Stimulated activated CD8-positive, alpha-beta memory T cell treated with anti-CD3 and anti-CD28 coated beads, Interleukin-7, amount 100 ng/mL, for 1 hour (primary cell): ENCODE data around the gene LYPD6B.
A peak's percentile ranks its signal among the peaks of the same experiment; 100 is the strongest.

Experiments used
- DNase-seq, 2 donors: peaks; one replicate each; pipeline ENCODE4 v3.0.0-alpha.2; 2020; ENCODE audit warnings: low read depth in 2 of 2

Gene LYPD6B

DNA sequence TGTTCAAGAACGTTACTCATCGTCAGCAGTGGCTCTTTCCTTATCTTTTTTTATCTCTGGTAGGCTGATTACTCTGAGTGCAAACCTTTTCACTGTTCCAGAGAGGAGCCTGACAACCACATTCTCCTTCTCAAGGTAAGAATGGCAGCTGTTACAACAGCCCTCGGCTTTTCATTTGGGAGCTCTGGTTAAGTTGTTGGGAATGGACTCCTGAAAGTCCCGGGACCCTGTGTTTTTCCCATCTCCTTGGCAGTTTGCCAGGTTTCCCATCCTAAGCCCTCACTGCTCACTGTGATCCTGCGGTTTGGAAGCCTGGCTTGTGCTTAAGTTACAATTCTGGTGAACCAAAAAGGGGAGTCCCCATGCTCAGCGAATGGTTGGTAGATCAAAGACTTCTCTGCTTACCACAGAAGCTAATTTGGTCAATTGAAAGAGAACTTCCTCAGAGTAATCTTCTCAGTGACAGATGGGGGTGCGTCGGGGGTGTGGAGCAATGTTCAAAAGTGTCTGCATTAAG, 122.3 kb downstream of the LYPD6B start:
- DNase-seq, result no peak

DNA sequence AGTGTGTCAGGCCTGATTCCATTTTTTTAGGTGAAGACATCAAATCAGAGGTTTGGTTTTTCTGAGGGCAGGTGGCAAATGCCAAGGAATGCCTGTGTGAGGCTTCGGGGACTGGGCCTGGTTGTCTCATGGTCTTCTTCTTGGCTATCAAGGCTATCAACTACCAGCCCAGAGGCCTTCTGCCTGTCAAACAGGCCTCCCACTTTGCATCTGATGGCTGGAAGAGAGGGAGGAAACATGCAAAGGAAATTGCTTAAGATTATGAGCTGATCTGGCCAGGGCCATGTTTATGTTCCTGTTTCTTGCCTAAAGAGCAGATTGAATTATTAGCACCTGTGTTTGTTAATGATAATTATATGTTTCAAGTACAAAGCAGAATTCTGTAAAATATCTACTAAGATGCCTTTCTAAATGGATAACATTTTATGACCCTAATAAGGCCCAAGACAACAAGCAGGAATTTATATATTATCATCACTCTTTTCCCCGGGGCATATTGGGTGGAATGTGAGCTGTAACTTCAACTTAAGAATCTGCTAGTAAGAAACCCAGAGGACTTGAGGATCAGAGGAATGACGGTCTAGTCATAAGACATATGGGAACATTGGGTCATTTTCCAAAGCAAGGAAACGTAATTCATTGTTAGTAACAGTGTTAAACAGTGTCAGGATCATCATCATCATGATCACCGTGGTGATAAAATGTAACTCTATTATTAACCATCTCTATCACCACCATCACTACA, 123.2 kb downstream of the LYPD6B start:
- DNase-seq, result no peak

DNA sequence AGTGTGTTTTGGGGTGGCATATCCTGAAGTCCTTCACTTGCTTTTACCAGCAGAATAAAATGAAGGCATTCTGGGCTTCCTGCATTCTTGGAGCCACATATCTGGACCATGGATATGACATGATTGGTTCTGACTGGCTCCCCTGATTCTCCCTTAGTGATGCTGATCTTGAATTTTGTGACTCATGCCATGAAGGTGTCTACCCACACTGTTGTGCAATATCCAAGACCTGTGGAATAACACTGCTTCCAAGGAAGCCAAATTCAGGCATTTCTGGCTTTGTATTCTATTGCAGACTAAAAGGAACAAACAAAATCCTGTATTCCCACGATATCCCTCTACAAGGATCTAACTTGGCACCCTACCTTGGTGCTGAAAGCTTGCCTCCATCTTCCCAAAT, 125.8 kb downstream of the LYPD6B start:
- DNase-seq, result no peak

DNA sequence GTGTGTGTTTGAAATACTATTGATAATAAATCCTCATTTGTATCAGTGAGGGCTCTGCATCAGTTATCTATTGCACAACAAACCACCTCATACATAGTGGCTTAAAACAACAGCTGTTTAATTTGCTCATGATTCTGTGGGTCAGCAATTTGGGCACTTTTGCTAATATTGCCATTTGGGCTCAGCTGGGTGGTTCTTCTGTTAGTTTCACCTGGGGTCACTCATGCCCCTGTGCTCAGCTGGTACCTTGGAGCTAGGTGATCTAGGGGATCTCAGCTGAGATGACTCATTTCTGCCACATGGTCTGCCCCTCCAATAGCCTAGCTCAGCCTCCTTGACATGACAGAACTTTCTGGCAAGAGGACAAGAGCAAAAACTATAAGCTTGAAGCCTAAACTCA, 126.3 kb downstream of the LYPD6B start:
- no peak for DNase-seq

DNA sequence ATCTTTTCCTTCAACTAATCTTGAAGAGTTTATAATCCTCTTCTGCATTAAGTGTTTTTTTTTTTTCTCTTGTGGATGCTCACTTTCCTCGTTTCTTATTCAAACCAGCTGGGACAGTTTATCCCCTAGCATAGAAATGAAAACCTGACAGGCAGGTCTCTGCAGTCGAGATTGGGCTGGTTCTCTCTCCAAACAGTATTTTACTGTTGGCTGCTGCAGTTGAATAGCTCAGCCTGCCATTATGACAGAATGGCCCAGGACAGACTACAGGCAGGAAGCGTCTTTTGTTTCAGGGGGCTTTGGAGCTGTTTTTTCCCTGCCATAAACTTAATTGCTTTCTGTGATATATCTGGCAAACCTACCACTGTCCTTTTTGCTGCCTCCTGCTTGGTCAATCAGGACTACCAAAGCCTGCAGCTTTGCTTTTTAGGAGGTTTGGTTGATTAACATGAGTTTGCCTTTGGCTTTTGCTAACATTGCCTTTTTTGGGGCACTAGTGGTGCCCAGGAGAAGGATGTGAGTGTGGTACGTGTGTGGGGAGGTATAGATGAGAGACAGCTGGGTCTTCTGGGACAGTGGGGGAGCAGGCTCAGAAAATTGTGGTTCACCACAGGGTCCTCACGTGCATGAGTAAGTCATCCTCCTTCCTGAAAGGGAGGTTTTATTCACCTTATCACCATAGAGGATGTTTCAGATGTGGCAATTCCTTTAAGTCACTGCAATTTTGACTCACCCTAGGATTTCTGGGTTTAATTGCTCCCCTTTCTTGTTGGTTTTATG, 128.7 kb downstream of the LYPD6B start:
- peak in 1 of 2 donors; percentile 6 for DNase-seq

DNA sequence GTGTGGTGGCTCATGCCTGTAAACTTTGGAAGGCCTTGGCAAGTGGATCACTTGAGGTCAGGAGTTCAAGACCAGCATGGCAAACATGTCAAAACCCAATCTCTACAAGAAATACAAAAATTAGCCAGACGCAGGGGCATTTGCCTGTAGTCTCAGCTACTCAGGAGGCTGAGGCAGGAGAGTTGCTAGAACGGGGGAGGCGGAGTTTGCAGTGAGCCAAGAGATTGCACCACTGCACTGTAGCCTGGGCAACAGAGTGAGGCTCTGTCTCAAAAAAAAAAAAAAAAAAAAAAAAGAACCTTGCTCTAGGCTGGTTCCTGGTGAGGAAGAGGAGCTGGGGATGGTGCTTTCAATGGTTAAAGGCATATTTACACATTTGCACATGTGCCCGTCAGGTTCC, 129.4 kb downstream of the LYPD6B start:
- no peak for DNase-seq

DNA sequence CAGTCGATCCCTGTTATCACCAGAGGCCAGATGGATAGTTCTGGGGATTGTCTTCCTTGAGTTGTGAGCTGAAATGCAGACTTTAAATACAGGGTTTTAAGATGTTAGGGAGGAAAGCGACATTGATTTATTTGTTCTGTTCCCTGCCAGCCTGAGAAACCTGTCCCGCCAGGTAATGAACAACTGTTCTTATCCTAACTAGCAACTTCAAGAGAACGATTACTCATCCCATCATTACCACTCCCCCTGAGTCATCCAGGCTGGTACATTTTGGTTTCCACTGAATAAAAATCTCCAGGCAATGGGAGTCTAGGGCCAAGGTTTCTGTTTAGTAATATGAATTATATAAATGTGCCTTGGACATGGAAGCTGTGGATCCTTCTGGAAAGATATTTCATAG, 131.2 kb downstream of the LYPD6B start:
- no peak for DNase-seq

DNA sequence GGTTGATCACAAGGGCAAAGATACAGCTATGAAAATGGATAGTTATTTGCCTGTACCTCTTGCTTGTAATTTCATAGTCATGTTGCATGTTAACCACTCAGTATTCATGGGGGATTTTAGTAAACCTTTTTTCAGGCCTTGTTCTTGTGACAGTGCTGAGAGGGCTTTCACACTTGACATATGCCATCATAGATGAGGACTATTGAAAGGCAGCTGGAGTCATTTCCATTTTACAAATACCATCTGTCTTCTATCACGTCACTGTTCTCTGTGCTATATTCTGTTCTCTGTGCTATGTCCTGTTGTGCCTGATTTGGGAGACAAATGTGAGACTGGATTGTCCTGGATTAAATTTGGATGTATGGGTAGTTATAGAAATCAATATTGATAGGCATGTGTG, 131.7 kb downstream of the LYPD6B start:
- no peak for DNase-seq

DNA sequence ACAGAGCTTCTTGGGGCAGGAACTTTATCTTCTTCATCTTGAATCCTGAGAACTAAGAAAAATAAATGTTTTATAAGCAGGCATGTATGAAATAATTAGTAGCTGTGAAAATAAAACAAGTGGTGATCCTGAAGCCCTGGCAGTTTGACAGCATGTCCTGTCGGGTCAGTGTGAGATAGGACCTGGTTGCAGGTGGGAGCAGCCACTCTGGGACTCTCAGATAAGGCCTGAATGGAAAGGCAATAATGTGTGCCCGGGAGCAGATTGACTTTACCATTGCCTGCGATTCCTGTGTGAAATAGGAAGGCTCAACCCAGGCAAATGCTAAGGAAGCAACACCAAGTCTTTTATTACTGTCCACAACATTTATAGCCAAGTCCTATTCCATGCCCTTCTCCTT, 132.4 kb downstream of the LYPD6B start:
- no peak for DNase-seq

DNA sequence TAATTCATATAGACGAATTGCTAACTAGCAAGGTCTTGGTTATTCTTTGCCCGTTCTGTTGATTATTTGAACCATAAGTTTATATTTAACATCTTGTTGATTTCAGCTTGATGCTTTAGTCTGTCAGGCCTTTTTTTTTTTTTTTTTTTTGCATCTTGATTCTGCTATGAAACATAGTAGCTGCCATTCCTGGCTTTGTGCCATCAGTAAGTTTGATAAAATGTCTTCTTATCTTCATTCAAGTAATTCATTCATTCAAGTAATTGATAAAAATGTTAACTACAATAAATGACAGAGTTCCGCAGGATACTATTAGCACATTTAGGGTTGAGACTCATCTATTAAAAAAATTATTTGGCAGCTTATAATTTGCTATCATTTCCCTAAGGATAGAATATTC, 134.7 kb downstream of the LYPD6B start:
- no peak for DNase-seq

DNA sequence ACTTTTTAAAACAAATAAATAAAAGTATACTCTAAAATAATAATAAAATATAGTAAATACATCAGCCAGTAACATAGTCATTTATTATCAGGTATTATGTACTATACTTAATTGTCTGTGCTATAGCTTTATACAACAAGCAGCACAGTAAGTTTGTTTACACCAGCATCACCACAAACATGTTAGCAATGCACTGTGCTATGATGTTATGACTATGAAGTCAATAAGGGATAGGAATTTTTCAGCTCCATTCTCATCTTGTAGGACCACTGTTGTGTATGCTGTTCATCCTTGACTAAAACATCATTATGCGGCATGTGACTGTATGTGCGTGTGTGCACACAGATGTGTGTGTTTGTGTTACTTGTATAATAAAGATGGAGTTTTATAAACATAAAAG, 137.5 kb downstream of the LYPD6B start:
- DNase-seq, result no peak

DNA sequence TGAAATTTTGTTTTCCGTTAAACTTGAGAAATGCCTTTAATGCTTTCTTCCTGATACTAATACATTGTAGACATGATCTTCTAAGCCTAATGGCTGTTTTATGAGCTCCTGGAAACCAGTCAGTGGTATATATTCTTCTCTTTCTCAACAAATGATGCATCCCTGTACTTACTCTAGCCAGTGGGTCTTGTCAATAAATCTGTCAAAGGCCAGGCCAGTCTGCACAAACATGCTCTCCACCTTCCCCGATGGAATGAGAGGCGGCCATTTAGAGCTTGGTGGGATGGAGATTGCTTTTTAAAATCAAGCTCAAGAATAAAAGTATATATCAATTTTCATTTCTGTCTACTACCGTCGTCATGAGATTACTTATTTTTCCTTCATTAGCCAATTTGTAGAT, 140.1 kb downstream of the LYPD6B start:
- no peak for DNase-seq

DNA sequence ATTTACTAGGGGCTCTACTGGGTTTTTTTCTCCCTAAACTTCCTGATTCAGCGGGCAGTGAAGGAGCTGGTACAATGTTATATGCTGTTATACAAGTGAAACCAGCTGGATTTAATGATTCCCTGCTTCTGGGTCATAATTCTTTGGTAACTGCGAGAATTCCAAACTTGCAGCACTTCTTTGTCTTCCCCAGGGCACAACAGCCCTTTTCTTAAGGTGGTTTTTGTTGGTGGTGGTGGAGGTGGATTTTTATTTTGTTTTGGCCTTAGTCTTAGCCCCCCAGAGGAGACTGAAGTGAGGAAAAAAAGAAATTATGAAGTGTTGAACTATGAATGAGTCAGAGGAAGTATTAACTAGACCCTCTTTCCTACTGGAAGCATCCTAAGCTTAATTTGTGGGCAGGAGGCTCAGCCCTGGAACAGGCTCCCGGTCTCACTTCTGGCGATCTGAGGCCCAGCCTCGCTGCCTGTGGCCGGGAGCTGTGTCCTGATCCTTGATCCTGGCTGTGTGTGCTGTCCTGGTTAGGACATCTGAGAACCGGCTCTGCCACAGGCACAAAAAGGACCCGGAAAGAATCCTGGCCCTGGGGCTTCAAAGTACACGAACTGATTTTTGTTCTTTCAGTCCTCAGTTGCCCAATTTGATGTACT, 141.9 kb downstream of the LYPD6B start:
- no peak for DNase-seq

DNA sequence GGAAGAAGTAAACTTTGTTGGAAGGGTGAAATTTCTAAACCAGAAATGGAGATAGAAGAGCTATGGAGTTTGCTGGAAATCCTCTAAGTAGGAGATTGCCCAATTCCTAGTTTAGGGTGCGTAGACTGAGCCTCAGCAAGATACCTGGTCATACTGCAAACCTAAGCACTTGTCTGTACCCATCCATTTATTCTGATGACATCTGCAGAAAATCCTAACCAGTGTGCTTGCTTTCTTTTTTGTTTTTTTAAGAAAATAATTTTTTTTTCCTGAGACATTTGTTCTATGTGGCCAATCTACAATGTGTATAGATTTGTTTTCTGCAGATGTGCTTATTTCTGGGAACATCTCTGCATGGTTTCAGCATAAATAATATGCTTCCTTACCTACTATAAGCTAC, 144.7 kb downstream of the LYPD6B start:
- no peak for DNase-seq

DNA sequence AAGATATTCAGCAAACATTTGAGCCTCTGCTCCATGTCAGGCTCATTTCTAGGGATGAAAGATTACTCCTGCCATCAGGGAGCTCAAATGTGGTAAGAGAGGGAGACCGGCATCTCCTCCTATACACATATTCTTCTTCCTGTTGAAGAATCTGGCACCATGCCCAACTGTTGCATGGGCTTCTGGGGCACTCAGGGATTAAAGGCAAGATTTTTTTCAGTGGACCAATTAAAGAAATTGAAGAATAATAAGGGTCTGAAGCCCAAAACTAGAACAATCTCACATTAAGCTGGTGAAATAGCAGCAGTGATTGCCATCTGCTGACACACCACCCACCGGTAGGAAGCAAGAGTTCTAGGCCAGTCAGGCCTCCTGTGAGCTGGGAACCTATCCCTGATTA, 146.5 kb downstream of the LYPD6B start:
- DNase-seq, result no peak

DNA sequence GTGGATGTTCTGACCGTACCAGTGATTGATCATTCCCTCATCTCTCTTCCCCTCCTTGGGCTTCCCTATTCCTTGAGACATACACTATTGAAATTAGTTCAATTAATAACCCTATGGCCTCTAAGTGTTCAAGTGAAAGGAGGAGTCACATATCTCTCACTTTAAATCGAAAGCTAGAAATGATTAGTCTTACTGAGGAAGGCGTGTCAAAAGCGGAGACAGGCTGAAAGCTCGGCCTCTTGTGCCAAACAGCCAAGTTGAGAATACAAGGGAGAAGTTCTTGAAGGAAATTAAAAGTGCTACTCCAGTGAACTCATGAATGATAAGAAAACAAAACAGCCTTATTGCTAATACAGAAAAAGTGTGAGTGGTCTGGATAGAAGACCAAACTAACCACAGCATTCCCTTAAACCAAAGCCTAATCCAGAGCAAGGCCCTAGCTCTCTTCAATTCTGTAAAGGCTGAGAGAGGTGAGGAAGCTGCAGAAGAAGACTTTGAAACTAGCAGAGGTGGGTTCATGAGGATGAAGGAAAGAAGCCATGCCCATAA, 147.5 kb downstream of the LYPD6B start:
- DNase-seq, result no peak

DNA sequence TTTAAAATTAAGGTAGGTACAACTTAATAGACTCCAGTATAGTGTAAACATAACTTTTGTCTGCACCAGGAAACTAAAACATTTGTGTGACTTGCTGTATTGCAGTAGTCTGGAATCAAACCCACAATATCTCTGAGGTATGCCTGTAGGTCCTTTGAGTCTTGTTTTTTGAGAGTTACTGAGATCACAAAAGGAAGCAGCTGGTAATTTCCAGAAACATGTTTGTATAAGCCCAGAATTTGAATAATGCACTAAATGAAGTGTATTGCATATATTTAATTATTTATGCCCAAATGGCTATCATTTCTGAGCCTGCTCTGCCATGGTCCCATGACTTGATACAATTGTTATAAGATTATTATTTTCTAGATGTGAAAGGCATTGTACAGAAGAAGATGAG, 148.6 kb downstream of the LYPD6B start:
- DNase-seq, result no peak

DNA sequence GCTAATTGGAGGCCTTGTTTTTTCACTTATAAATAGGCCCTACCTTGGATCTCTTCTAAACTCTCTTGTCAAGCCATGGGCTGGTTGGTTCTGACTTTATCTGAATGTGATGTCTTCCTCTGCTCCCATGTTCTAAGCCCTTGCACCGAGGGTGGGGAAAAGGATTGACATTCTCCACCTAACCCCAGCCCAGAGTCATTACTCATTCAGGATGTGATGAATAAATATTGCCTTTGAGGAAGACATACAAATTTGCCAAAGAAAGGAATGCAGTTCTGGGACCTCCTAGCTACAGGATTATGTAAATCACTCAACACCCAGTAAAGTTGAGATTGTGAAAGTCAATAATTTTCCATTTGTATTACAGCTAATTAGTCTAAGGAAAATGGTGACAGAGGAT, 149.8 kb downstream of the LYPD6B start:
- DNase-seq, result no peak

DNA sequence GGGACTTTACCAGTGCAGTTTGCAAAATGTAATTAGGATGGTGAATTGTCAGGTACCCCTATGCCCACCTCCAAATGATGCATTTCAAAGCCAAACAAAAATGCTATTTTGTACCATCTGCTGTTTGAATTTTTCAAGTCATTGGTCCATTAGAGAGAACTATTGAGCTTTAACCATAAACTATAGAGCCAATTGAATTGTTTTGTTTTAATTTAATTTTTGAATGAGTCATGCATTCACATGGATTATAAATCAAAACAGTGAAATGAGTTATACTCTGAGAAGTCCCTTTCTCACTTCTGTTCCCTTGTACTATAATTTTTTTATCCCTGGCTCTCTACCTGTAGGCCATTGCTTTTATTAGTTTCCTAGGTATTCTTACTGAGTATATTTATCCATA, 151.3 kb downstream of the LYPD6B start:
- DNase-seq, result no peak

DNA sequence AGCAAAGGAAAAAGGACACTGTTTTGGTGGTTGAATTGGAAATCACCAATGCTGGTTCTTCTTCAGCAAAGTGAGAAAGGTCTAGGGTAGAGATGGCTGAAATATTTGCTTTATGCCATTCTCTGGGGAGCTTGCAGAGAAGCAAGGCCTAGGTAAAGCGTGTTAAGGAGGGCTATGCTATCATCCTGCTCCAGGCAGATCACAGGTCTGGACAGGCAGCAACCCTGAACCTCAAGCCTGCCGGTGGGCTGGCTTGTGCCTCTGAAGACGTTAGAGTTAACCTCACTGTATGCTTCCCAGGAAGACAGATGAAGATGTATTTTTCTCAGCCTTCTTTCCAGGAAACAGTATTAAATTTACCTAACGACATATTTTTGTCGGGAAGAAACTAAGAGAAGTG, 153.4 kb downstream of the LYPD6B start:
- no peak for DNase-seq

DNA sequence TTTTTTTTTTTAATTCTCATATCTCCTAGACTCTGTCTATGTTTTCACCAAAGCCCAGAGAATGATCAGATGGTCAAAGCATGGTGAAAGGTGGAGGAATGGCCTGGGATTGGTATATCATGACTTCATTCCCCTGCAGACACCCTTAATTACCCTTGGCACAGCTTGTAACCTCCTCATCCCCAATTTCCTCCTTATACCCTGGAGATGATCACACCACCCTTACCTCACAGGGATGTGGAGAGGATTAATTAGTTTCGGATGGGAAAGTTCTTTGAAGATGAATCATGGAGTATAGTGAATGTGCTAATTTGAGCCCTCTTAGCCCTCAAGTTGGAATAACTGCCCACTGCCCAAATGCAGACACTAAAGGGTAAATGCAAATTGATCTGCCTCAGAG, 153.9 kb downstream of the LYPD6B start:
- no peak for DNase-seq

DNA sequence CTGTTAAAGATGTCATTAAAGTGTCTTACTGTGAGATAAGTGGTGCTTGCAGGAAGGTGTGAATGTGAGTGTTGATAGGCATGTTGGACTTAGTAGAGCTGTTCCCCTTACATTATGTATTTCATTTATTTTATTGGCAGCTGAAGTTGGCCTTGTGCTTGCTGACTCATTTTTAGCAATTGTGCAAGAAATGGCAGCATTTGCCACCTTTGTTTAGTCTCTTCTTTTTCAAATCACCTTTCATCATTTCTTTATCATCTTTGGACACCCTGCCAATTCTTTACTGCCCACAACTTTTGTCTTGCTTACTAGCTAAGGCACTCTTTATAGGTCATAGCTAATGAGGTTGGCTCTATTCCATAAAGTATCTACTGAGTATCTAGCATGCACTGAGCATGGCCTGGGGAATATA, 161.6 kb downstream of the LYPD6B start:
- DNase-seq, result no peak
